Measurements from ENCODE around the gene RASA3.

- no peak for TF ChIP-seq POLR2AphosphoS5 (IDR thresholded peaks at IDR 0.05)
- TF ChIP-seq, protein P1, sequence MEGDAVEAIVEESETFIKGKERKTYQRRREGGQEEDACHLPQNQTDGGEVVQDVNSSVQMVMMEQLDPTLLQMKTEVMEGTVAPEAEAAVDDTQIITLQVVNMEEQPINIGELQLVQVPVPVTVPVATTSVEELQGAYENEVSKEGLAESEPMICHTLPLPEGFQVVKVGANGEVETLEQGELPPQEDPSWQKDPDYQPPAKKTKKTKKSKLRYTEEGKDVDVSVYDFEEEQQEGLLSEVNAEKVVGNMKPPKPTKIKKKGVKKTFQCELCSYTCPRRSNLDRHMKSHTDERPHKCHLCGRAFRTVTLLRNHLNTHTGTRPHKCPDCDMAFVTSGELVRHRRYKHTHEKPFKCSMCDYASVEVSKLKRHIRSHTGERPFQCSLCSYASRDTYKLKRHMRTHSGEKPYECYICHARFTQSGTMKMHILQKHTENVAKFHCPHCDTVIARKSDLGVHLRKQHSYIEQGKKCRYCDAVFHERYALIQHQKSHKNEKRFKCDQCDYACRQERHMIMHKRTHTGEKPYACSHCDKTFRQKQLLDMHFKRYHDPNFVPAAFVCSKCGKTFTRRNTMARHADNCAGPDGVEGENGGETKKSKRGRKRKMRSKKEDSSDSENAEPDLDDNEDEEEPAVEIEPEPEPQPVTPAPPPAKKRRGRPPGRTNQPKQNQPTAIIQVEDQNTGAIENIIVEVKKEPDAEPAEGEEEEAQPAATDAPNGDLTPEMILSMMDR (IDR thresholded peaks at IDR 0.05) = no peak
Measured at GRCh38 chr13:114146173-114146572, 13.8 kb upstream of the RASA3 start.

All from gastroesophageal sphincter (tissue), 3 donors.